ENCODE data around the gene ABI3BP.

Gene ABI3BP

DNA sequence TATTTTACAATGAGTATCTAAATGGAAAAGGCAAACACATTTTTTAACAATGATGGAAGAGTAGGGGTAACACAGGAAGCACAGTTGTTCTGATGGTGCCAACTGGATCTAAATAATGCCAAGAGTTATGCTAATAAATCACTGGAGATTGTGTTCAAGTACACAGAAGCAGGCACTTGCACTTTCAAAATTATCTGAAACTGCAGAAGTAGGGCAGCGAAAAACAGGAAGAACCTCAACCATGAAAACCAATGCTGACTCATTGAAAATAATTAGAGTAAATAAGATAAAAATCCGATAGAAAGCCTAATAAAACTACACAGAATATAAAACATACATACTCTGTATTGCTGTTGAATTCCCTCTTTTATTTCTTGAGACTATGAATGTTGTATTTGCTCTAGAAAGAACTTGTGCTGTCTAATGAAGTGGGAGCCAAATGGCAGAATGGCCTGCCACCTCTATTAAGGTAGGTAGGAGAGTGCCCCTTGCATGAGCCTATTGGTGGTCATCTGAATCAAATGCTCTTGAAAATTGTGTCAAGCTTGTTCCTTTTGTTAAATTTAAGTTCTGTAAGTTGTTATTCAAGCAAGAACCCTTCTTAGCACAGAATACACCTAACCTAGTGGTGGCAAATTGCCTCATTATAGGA lies 93.7 kb downstream of the ABI3BP start:
- no peak overlapping the region for H3K9ac ChIP-seq (ENCODE audit: low read length)

DNA sequence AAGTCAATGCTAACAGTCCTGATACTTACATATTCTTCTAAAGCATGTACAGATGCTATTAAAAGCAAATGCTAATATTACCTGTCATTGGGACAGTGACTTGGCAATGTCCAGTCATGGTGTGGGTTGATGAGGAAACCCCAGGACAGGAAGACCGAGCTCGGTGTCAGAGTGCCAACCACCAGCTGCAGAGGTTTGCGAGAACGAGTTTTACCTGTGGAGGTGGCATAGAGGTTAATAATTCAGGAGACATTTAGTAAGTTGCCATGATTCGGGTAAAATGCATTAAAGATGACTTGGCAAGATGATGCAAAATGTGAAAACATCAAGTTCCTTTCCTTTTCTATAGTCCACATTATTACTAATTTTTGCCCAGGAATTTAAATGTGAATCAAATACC lies 94.5 kb downstream of the ABI3BP start:
- H3K4me1 ChIP-seq (ENCODE audit: control insufficient read depth, low read depth, low read length), result no peaks in the 10 kb centered on the region
- H3K4me3 ChIP-seq (ENCODE audit: low read length), result no peak overlapping the region
- H3K27me3 ChIP-seq (ENCODE audit: control insufficient read depth, insufficient read depth, low read length), result no peaks in the 10 kb centered on the region
- H3K9ac ChIP-seq (ENCODE audit: low read length), result no peak overlapping the region
- H3K9me3 ChIP-seq (ENCODE audit: control insufficient read depth, low read depth, low read length), result no peaks in the 10 kb centered on the region
- H3K36me3 ChIP-seq (ENCODE audit: control insufficient read depth, low read depth, low read length), result no peaks in the 10 kb centered on the region
- no peak overlapping the region for H3K27ac ChIP-seq (ENCODE audit: low read length)

More for the DNA sequence above, 93.7 kb downstream of the ABI3BP start:
- H3K27ac ChIP-seq (ENCODE audit: low read length), result no peak overlapping the region
- H3K27me3 ChIP-seq (ENCODE audit: control insufficient read depth, insufficient read depth, low read length), result no peaks in the 10 kb centered on the region
- no peaks in the 10 kb centered on the region for H3K36me3 ChIP-seq (ENCODE audit: control insufficient read depth, low read depth, low read length)
- no peaks in the 10 kb centered on the region for H3K9me3 ChIP-seq (ENCODE audit: control insufficient read depth, low read depth, low read length)
- H3K4me3 ChIP-seq (ENCODE audit: low read length), result no peak overlapping the region
- no peaks in the 10 kb centered on the region for H3K4me1 ChIP-seq (ENCODE audit: control insufficient read depth, low read depth, low read length)

DNA sequence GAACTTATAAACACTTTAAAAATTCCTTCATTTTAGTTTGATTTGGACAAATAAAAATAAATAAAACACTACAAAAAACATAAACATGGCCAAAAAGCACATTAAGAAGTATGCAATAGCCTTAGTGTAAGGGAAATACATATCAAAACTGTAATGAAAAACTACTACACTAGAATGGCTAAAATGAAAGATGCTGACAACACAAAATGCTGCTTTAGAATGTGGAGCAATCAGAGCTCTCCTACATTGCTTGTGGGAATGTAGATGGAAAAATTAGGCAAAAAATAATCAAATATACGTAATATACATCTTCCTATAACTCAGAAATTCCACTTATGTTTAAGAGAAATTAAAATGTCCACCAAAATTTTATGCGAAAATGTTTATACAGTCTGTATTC lies 96.2 kb downstream of the ABI3BP start:
- Histone ChIP-seq H3K4me3 (ENCODE audit: low read length) (no peak overlapping the region), H3K36me3 (ENCODE audit: control insufficient read depth, low read depth, low read length) (no peaks in the 10 kb centered on the region), H3K4me1 (ENCODE audit: control insufficient read depth, low read depth, low read length) (no peaks in the 10 kb centered on the region), H3K9ac (ENCODE audit: low read length) (no peak overlapping the region), H3K27ac (ENCODE audit: low read length) (no peak overlapping the region), H3K9me3 (ENCODE audit: control insufficient read depth, low read depth, low read length) (no peaks in the 10 kb centered on the region), H3K27me3 (ENCODE audit: control insufficient read depth, insufficient read depth, low read length) (no peaks in the 10 kb centered on the region)

DNA sequence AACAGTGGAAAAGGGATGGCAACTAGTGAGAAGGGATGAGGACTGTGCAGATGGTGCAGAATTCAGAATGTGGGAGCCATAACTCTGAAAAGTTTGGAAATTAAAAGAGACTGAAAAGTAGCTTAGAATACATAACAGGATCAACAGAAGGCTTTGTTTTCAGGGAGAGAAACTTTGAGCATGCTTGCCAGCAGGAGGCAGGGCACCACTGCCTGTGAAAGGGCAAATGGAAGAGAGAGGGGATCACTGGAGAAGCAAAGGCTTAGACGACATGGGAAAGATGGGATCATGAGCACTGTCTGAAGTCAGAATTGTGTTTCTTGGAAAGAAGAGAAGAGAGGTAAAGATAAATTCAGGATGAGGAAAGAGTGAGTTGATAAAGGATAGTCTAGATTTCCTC lies 99.6 kb downstream of the ABI3BP start:
- Histone ChIP-seq H3K36me3 (ENCODE audit: control insufficient read depth, low read depth, low read length) (no peaks in the 10 kb centered on the region), H3K9ac (ENCODE audit: low read length) (no peak overlapping the region), H3K27ac (ENCODE audit: low read length) (no peak overlapping the region), H3K9me3 (ENCODE audit: control insufficient read depth, low read depth, low read length) (no peaks in the 10 kb centered on the region), H3K4me1 (ENCODE audit: control insufficient read depth, low read depth, low read length) (no peaks in the 10 kb centered on the region), H3K27me3 (ENCODE audit: control insufficient read depth, insufficient read depth, low read length) (no peaks in the 10 kb centered on the region), H3K4me3 (ENCODE audit: low read length) (no peak overlapping the region)

DNA sequence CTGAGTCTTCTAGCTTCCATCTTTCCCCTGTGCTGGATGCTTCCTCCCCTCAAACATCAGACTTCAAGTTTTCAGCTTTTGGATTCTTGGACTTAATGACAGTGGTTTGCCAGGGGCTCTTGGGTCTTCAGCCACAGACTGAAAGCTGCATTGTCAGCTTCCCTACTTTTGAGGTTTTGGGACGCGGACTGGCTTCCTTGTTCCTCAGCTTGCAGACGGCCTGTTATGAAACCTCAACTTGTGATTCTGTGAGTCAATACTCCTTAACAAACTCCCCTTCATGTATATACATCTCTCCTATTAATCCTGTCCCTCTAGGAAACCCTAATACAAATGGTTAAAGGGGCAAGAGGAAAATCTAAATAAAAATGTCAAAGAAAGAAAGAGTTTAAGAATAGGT lies 100.1 kb downstream of the ABI3BP start:
- no peaks in the 10 kb centered on the region for H3K27me3 ChIP-seq (ENCODE audit: control insufficient read depth, insufficient read depth, low read length)
- no peak overlapping the region for H3K27ac ChIP-seq (ENCODE audit: low read length)
- no peak overlapping the region for H3K4me3 ChIP-seq (ENCODE audit: low read length)
- no peaks in the 10 kb centered on the region for H3K9me3 ChIP-seq (ENCODE audit: control insufficient read depth, low read depth, low read length)
- H3K36me3 ChIP-seq (ENCODE audit: control insufficient read depth, low read depth, low read length), result no peaks in the 10 kb centered on the region
- no peak overlapping the region for H3K9ac ChIP-seq (ENCODE audit: low read length)
- no peaks in the 10 kb centered on the region for H3K4me1 ChIP-seq (ENCODE audit: control insufficient read depth, low read depth, low read length)

DNA sequence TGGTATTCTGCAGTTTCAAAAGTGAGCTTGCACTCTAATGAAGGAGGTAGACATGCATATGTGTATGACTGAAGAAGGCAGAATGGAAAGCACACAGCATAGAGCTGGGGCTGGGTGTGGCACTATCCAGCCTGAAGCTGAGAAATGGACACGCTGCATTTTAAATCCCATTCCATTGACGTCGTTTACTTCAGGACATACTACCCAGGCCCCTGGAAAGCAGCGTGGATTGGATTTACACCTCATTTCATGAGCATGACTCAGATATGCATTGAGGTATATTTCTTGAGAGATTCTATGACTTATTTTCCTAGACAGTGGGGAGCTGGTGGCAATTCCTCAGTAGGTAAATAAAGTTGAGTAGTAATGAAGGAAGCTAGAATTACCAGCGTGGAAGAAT lies 101.4 kb downstream of the ABI3BP start:
- Histone ChIP-seq H3K36me3 (ENCODE audit: control insufficient read depth, low read depth, low read length) (no peaks in the 10 kb centered on the region), H3K9ac (ENCODE audit: low read length) (no peak overlapping the region), H3K27ac (ENCODE audit: low read length) (no peak overlapping the region), H3K9me3 (ENCODE audit: control insufficient read depth, low read depth, low read length) (no peaks in the 10 kb centered on the region), H3K4me3 (ENCODE audit: low read length) (no peak overlapping the region), H3K27me3 (ENCODE audit: control insufficient read depth, insufficient read depth, low read length) (no peaks in the 10 kb centered on the region), H3K4me1 (ENCODE audit: control insufficient read depth, low read depth, low read length) (no peaks in the 10 kb centered on the region)

DNA sequence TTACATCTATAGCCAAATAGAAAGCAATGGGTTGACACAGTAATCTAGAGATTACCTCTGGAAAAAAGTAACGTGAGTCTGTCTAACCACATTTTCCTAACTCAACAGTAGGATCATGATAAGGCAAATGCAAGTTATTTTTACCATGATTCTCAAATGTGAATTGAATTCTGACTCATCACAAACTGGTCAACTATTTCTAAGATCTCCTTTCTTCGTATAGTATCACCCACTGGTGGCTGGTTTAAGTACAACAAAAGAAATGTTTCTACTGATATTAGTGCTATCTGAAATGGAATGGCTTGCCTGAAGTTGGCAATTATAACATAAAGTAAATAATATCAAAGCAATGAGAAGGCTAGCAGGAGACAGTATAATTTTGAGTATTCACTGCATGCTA lies 102.2 kb downstream of the ABI3BP start:
- Histone ChIP-seq H3K4me1 (ENCODE audit: control insufficient read depth, low read depth, low read length) (no peaks in the 10 kb centered on the region), H3K36me3 (ENCODE audit: control insufficient read depth, low read depth, low read length) (no peaks in the 10 kb centered on the region), H3K9ac (ENCODE audit: low read length) (no peak overlapping the region), H3K27ac (ENCODE audit: low read length) (no peak overlapping the region), H3K4me3 (ENCODE audit: low read length) (no peak overlapping the region), H3K27me3 (ENCODE audit: control insufficient read depth, insufficient read depth, low read length) (no peaks in the 10 kb centered on the region), H3K9me3 (ENCODE audit: control insufficient read depth, low read depth, low read length) (no peaks in the 10 kb centered on the region)

DNA sequence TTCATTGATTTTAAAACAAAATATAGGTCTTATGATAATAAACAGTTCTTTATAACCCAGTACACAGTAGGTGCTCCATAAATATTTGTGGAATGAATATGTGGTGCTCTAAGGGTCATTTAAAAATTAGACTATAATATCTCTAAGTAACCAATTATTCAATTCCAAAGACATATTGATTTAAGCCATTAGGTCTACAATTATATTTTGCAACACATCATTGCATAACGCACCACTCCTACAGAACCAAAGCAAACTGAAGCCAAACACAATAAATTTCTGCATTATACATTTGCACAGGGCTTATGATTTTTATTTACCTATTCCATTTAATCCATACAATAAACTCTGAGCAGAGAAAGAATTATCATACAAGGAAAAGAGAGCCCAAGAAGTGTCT lies 104.3 kb downstream of the ABI3BP start:
- H3K36me3 ChIP-seq (ENCODE audit: control insufficient read depth, low read depth, low read length), result no peaks in the 10 kb centered on the region

DNA sequence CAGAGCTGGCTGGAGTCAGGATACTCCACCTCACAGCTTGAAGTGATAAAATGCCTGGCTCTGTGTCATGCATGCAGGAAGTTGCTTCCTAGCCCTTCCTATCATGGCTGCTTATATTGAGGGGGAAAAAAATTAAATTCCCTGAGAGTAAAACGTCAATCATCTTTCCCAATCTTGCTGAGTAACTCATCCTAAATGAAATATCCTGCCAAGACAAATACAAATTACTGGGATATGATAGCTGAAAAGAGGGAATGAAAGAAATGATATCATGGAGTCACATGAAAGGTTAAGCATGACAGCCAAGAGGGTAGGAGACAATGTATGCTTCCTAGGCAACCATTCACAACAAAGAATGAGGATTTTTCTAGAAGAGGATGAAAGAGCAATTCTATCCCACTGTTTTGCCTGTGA lies 110.6 kb downstream of the ABI3BP start:
- Histone ChIP-seq H3K36me3 (ENCODE audit: control insufficient read depth, low read depth, low read length) (no peaks in the 10 kb centered on the region), H3K4me1 (ENCODE audit: control insufficient read depth, low read depth, low read length) (no peaks in the 10 kb centered on the region), H3K9me3 (ENCODE audit: control insufficient read depth, low read depth, low read length) (no peaks in the 10 kb centered on the region), H3K27me3 (ENCODE audit: control insufficient read depth, insufficient read depth, low read length) (no peaks in the 10 kb centered on the region), H3K4me3 (ENCODE audit: low read length) (no peak overlapping the region), H3K27ac (ENCODE audit: low read length) (no peak overlapping the region), H3K9ac (ENCODE audit: low read length) (no peak overlapping the region)

More for the DNA sequence above, 104.3 kb downstream of the ABI3BP start:
- Histone ChIP-seq H3K9me3 (ENCODE audit: control insufficient read depth, low read depth, low read length) (no peaks in the 10 kb centered on the region), H3K9ac (ENCODE audit: low read length) (no peak overlapping the region), H3K27ac (ENCODE audit: low read length) (no peak overlapping the region), H3K4me1 (ENCODE audit: control insufficient read depth, low read depth, low read length) (no peaks in the 10 kb centered on the region), H3K4me3 (ENCODE audit: low read length) (no peak overlapping the region), H3K27me3 (ENCODE audit: control insufficient read depth, insufficient read depth, low read length) (no peaks in the 10 kb centered on the region)

DNA sequence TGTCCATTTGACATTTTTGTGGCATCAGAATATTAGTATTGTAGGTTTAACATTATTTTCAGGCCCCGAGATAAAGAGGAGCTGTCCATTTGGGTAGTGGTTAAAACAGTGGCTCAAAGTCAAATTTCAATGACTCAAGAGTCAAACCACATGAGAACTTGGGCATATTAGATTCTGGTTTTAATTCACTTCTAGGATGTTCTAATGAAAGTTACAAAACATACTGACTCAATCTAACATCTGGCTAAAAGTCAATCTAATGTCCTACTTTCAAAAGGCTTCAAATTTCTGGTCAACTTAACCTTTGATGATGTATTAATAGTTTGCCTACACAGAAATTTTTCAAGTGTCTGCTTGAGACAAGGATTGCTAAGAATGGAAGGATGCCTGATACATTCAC lies 112.4 kb downstream of the ABI3BP start:
- Histone ChIP-seq H3K9ac (ENCODE audit: low read length) (no peak overlapping the region), H3K36me3 (ENCODE audit: control insufficient read depth, low read depth, low read length) (no peaks in the 10 kb centered on the region), H3K4me3 (ENCODE audit: low read length) (no peak overlapping the region), H3K27ac (ENCODE audit: low read length) (no peak overlapping the region), H3K9me3 (ENCODE audit: control insufficient read depth, low read depth, low read length) (no peaks in the 10 kb centered on the region), H3K4me1 (ENCODE audit: control insufficient read depth, low read depth, low read length) (no peaks in the 10 kb centered on the region), H3K27me3 (ENCODE audit: control insufficient read depth, insufficient read depth, low read length) (no peaks in the 10 kb centered on the region)

DNA sequence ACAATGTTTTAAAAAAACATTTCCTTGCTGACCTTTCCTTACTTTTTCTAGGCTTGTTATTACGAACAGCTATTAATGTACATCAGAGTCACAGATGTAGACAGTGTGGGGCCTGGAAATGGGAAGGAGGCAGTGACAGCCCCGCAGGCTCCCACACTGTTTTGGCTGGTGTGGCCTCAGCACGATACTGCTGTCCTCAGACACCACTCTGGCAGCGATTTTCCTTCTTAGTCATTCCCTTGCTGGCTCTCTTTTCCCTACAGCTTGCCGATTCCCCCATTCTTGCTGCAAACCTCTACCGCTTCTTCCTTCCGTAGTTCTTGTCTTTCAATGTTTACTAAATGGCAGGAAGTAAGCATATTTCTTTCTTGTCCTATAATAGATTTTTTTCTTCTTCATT lies 113.1 kb downstream of the ABI3BP start:
- Histone ChIP-seq H3K27ac (ENCODE audit: low read length) (no peak overlapping the region), H3K36me3 (ENCODE audit: control insufficient read depth, low read depth, low read length) (no peaks in the 10 kb centered on the region), H3K9me3 (ENCODE audit: control insufficient read depth, low read depth, low read length) (no peaks in the 10 kb centered on the region), H3K9ac (ENCODE audit: low read length) (no peak overlapping the region), H3K4me3 (ENCODE audit: low read length) (no peak overlapping the region), H3K4me1 (ENCODE audit: control insufficient read depth, low read depth, low read length) (no peaks in the 10 kb centered on the region), H3K27me3 (ENCODE audit: control insufficient read depth, insufficient read depth, low read length) (no peaks in the 10 kb centered on the region)

DNA sequence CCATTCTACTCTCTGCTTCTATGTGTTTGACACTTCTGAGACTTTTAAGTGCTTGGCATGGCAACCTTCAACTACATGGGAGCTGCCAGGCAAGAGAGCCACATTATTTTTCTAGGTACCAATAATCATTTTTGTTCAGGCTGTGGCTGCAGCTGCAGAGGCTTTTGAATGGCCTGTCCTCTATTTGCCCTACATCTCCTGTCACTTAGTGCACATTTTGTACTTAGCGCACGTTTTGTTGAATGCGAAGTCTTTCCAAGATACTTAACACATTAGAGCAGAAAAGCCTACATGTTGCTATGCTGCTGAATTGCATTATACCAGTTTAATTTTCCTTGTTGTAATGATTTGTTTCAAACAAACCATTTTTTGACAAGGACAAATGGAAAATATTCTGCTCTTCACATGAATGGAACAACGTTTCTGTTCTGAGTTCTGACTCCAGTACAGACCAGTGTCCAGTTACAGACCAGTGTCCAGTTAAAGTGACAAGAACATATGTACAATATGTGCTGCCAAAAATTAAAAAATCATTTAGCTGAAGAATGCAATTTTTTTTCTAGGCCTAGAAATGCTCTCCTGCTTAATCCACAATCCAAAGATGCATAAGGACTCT lies 113.9 kb downstream of the ABI3BP start:
- Histone ChIP-seq H3K36me3 (ENCODE audit: control insufficient read depth, low read depth, low read length) (no peaks in the 10 kb centered on the region), H3K27me3 (ENCODE audit: control insufficient read depth, insufficient read depth, low read length) (no peaks in the 10 kb centered on the region), H3K4me1 (ENCODE audit: control insufficient read depth, low read depth, low read length) (no peaks in the 10 kb centered on the region), H3K9ac (ENCODE audit: low read length) (no peak overlapping the region), H3K9me3 (ENCODE audit: control insufficient read depth, low read depth, low read length) (no peaks in the 10 kb centered on the region), H3K27ac (ENCODE audit: low read length) (no peak overlapping the region), H3K4me3 (ENCODE audit: low read length) (no peak overlapping the region)
